Spinal cord (tissue), 10 donors: ENCODE measurements around the gene CCDC170. TPM values are rescaled to one million over a fixed set of nuclear protein-coding genes. Genes with fewer than 3 reads are reported as not detected.

ENCODE experiments used
- DNase-seq, 6 donors: peaks; one replicate each; pipeline versions ENCODE4 v3.0.0 to v3.0.0-alpha.2; 2013 to 2015; ENCODE audit warnings: low spot score in 6 of 6, low read depth in 4 of 6
- H3K27ac ChIP-seq: one replicate; pipeline ENCODE4 v1.5.1; 2013; ENCODE audit warnings: low read depth, low read length, control low read depth
- H3K27me3 ChIP-seq: one replicate; pipeline ENCODE4 v1.6.1; 2013; ENCODE audit warnings: low read length; ENCODE audit not compliant: control insufficient read depth, insufficient read depth
- H3K36me3 ChIP-seq: one replicate; pipeline ENCODE4 v1.6.1; 2013; ENCODE audit warnings: low read length; ENCODE audit not compliant: control insufficient read depth, insufficient read depth
- H3K4me1 ChIP-seq: one replicate; pipeline ENCODE4 v1.6.1; 2013; ENCODE audit warnings: low read length; ENCODE audit not compliant: control insufficient read depth, insufficient read depth
- H3K4me3 ChIP-seq: one replicate; pipeline ENCODE4 v1.5.1; 2013; ENCODE audit warnings: low read depth, low read length, control low read depth
- H3K9me3 ChIP-seq: one replicate; pipeline ENCODE4 v1.6.1; 2013; ENCODE audit warnings: low read length; ENCODE audit not compliant: control insufficient read depth, insufficient read depth
- WGBS: methylation state at CpG from one replicate; pipeline ENCODE4 v1.1.5; 2013; ENCODE audit warnings: missing lambda C conversion rate; ENCODE audit not compliant: insufficient coverage; 5-methylcytosine and 5-hydroxymethylcytosine counted together
- polyA plus RNA-seq, 2 donors: library from polyadenylated mRNA; unstranded; fragments of 120-200 nt; gene quantifications; one replicate each; pipeline ENCODE4 v1.2.1, GENCODE V29; 2013; ENCODE audit not compliant: insufficient read length in 2 of 2
- total RNA-seq, 2 donors: library from RNA; depleted of rRNA in 1 of 2; stranded (reverse); fragments of 120-200 nt in 1 of 2; fragments of >200 nt in 1 of 2; gene quantifications; one replicate each; pipeline versions ENCODE4 v1.2.3 to v1.2.4, GENCODE V29; 2013 to 2014
- donor health status: healthy.

CCDC170 gene
- total and polyA plus RNA-seq, 4 donors = 2.1 to 13.1 (median 4.5) TPM

GRCh38 chr6:151490996-151491395 lies 2.8 kb upstream of the CCDC170 start:
- WGBS = 96% methylated on average over 3 of the region's 7 CpGs
- Histone ChIP-seq H3K27me3 (no peaks in the 10 kb centered on the region), H3K4me3 (no peak overlapping the region), H3K9me3 (no peaks in the 10 kb centered on the region), H3K4me1 (peaks cover 14% of the 10 kb centered on the region), H3K36me3 (no peaks in the 10 kb centered on the region), H3K27ac (no peak overlapping the region)
- no peak for DNase-seq

DNA sequence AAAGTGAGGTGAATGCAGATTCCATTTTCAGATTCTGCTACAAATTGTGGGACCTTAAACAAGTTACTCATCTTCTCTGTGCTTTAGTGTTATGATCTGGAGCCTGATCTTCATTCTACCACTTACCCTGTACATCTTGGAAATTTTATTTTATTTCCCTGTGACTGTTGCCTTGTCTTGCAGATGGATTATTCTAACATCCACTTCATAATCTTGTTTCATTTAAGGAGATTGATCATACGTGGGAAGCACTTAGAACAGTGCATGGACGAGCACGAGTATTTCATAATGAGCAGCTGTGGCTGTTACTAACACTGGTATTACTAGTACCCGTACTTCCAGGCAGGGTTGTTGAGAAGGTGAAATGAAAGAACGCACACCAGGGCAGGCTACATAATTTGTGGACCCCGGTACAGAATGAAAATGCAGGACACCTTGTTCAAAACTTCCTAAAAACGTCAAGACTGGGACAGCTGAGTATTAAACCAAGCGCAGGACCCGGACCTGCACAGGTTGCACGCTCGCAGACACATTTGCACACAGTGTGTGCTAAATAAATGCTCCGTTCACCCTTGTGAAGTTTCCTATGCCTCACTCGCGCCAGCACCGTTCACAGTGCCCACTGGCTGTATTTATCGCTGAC lies 535 bp upstream of the CCDC170 start:
- WGBS = 29% methylated on average over 15 of the region's 16 CpGs
- Histone ChIP-seq H3K9me3 (no peaks in the 10 kb centered on the region), H3K4me3 (peak overlapping the region; percentile 65), H3K4me1 (peaks cover 14% of the 10 kb centered on the region), H3K27ac (peak overlapping the region; percentile 37), H3K27me3 (no peaks in the 10 kb centered on the region), H3K36me3 (no peaks in the 10 kb centered on the region)
- DNase-seq = peak in 1 of 6 donors; percentile 72

- peak overlapping the region; percentile 69 for H3K27ac ChIP-seq
- WGBS = 0% methylated on average over 40 of the region's 43 CpGs
- peaks cover 14% of the 10 kb centered on the region for H3K4me1 ChIP-seq
- no peaks in the 10 kb centered on the region for H3K27me3 ChIP-seq
- no peaks in the 10 kb centered on the region for H3K36me3 ChIP-seq
- peak in 5 of 6 donors; percentile 11 to 92 (median 49) for DNase-seq
- no peaks in the 10 kb centered on the region for H3K9me3 ChIP-seq
- peak overlapping the region; percentile 65 for H3K4me3 ChIP-seq
Observed at GRCh38 chr6:151494235-151494935, 568 bp downstream of the CCDC170 start.

DNA sequence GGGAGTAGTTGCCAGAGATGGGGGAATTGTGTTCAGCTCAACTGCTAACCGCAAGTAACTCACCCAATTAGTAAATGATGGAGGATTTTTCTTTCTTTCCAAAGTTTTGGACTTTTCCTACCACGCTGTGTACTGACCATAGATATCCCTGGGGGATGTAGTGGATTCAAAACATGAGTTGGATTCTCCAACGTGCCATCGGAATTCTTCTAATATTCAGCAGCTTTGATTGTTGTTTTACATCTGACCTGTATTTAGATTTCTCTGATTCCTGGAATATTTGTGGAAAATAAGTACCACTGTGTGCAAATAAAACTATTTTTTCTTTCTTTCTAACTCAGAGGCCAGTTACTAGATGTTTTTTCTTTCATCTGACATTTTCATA lies 1.1 kb downstream of the CCDC170 start:
- H3K27ac ChIP-seq = peak overlapping the region; percentile 69
- DNase-seq = no peak
- no CpG with 5 or more reads among the region's 4 CpGs for WGBS
- H3K36me3 ChIP-seq = no peaks in the 10 kb centered on the region
- peak overlapping the region; percentile 65 for H3K4me3 ChIP-seq
- H3K9me3 ChIP-seq = no peaks in the 10 kb centered on the region
- no peaks in the 10 kb centered on the region for H3K27me3 ChIP-seq
- H3K4me1 ChIP-seq = peaks cover 14% of the 10 kb centered on the region

GRCh38 chr6:151495380-151495779 lies 1.6 kb downstream of the CCDC170 start:
- no peak for DNase-seq

DNA sequence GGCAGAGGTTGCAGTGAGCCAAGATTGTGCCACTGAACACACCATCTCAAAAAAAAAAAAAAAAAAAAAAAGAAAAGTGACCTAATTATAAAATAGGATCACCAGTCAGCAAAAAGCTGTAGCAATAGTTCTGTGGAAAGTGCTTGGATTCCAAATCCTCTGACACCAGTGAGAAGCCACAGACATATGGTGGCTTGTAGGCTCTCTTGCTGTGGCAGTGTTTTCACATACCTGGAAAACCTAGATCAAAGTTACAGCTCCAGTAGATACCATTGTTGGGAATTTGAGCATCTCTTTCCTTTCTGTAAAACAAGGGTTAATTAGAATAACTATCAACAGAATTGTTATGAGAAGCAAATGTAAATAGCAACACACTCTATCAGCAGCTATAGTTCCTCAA lies 4.1 kb downstream of the CCDC170 start:
- no peaks in the 10 kb centered on the region for H3K27me3 ChIP-seq
- H3K27ac ChIP-seq = no peak overlapping the region
- peaks cover 14% of the 10 kb centered on the region for H3K4me1 ChIP-seq
- no peaks in the 10 kb centered on the region for H3K9me3 ChIP-seq
- no peak overlapping the region for H3K4me3 ChIP-seq
- H3K36me3 ChIP-seq = no peaks in the 10 kb centered on the region
- DNase-seq = no peak

More at GRCh38 chr6:151495380-151495779, 1.6 kb downstream of the CCDC170 start:
- no peaks in the 10 kb centered on the region for H3K36me3 ChIP-seq
- 82% methylated on average over 7 of the region's 9 CpGs for WGBS
- H3K4me3 ChIP-seq = no peak overlapping the region
- H3K27ac ChIP-seq = no peak overlapping the region
- H3K4me1 ChIP-seq = peaks cover 14% of the 10 kb centered on the region
- no peaks in the 10 kb centered on the region for H3K27me3 ChIP-seq
- H3K9me3 ChIP-seq = no peaks in the 10 kb centered on the region

- peaks cover 14% of the 10 kb centered on the region for H3K4me1 ChIP-seq
- WGBS = no CpG with 5 or more reads among the region's 1 CpG
- H3K36me3 ChIP-seq = no peaks in the 10 kb centered on the region
- no peak overlapping the region for H3K27ac ChIP-seq
- H3K9me3 ChIP-seq = no peaks in the 10 kb centered on the region
- H3K4me3 ChIP-seq = no peak overlapping the region
- DNase-seq = no peak
- H3K27me3 ChIP-seq = no peaks in the 10 kb centered on the region
Observed at GRCh38 chr6:151498327-151498726, 4.5 kb downstream of the CCDC170 start.

GRCh38 chr6:151499551-151499950 lies 5.7 kb downstream of the CCDC170 start:
- no peak for DNase-seq
- no peak overlapping the region for H3K4me3 ChIP-seq
- H3K27me3 ChIP-seq = no peaks in the 10 kb centered on the region
- no peaks in the 10 kb centered on the region for H3K9me3 ChIP-seq
- WGBS = 100% methylated on average over 2 of the region's 5 CpGs
- H3K4me1 ChIP-seq = peaks cover 4% of the 10 kb centered on the region
- H3K27ac ChIP-seq = no peak overlapping the region
- no peaks in the 10 kb centered on the region for H3K36me3 ChIP-seq

GRCh38 chr6:151501511-151502136 lies 7.8 kb downstream of the CCDC170 start:
- H3K27ac ChIP-seq = no peak overlapping the region
- no peaks in the 10 kb centered on the region for H3K4me1 ChIP-seq
- no peaks in the 10 kb centered on the region for H3K27me3 ChIP-seq
- no peaks in the 10 kb centered on the region for H3K9me3 ChIP-seq
- no peak overlapping the region for H3K4me3 ChIP-seq
- H3K36me3 ChIP-seq = no peaks in the 10 kb centered on the region
- no peak for DNase-seq
- WGBS = no CpG with 5 or more reads among the region's 1 CpG

DNA sequence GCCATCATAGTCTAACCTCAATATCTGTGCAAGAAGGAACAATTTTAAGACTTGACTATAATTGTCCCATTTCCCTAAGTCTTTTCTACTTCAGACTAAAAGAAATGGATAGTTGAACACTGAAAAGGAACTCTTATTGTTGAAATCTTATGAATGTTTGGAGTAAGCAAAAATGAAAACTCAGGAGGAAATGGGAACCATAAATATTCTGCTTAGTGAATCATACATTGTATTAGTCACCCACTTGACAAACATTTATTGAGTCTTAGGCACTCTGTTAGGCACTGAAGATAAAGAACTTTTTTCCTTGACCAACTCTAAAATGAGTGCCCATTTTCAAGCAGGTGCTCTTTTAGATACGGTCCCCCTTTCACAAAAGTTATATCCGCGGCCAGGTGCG lies 8.7 kb downstream of the CCDC170 start:
- Histone ChIP-seq H3K27ac (no peak overlapping the region), H3K4me1 (no peaks in the 10 kb centered on the region), H3K27me3 (no peaks in the 10 kb centered on the region), H3K4me3 (no peak overlapping the region), H3K36me3 (no peaks in the 10 kb centered on the region), H3K9me3 (no peaks in the 10 kb centered on the region)
- DNase-seq = no peak
- WGBS = no CpG with 5 or more reads among the region's 4 CpGs
